Immature natural killer cell (primary cell): ENCODE data around the gene RAB36. TPM values are rescaled to one million over a fixed set of nuclear protein-coding genes. Genes with fewer than 3 reads are reported as not detected.

Experiments
- DNase-seq, 3 donors: peaks; one replicate each; pipeline ENCODE4 v3.0.0; 2022; ENCODE audit warnings: mixed read lengths in 1 of 3
- H3K27ac Mint-ChIP-seq, 6 donors: one replicate each; pipeline ENCODE4 v1.8.0; 2020; ENCODE audit warnings: mixed read lengths in 6 of 6, mild to moderate bottlenecking in 5 of 6, inconsistent platforms in 4 of 6, moderate library complexity in 3 of 6
- H3K27me3 Mint-ChIP-seq, 3 donors: one replicate each; pipeline ENCODE4 v1.8.0; 2020 to 2021; ENCODE audit warnings: low read depth in 3 of 3, mild to moderate bottlenecking in 3 of 3, mixed read lengths in 3 of 3, moderate library complexity in 3 of 3, inconsistent platforms in 1 of 3
- H3K36me3 Mint-ChIP-seq, 3 donors: one replicate each; pipeline ENCODE4 v1.8.0; 2020; ENCODE audit warnings: mixed read lengths in 3 of 3, inconsistent platforms in 2 of 3, mild to moderate bottlenecking in 2 of 3
- H3K4me1 Mint-ChIP-seq, 2 donors: one replicate each; pipeline ENCODE4 v1.8.0; 2020; ENCODE audit warnings: inconsistent platforms in 2 of 2, mild to moderate bottlenecking in 2 of 2, mixed read lengths in 2 of 2, moderate library complexity in 1 of 2
- H3K4me3 Mint-ChIP-seq, 5 donors: one replicate each; pipeline ENCODE4 v1.8.0; 2020; ENCODE audit warnings: mild to moderate bottlenecking in 5 of 5, mixed read lengths in 5 of 5, inconsistent platforms in 3 of 5, moderate library complexity in 3 of 5
- H3K9me3 Mint-ChIP-seq, 6 donors: one replicate each; pipeline ENCODE4 v1.8.0; 2020; ENCODE audit warnings: mild to moderate bottlenecking in 6 of 6, mixed read lengths in 6 of 6, inconsistent platforms in 4 of 6, moderate library complexity in 3 of 6
- polyA plus RNA-seq, 3 donors: library from polyadenylated mRNA; unstranded; fragments of 300-500 nt; fragmentation: Illumina TruSeq; gene quantifications; one replicate each; pipeline ENCODE4 v1.2.3, GENCODE V29; 2021

RAB36 gene
- polyA plus RNA-seq, 3 donors from 2014 or later = 1.8 to 3.7 TPM; not detected in 1

GRCh38 chr22:23113067-23113846 lies 32.0 kb upstream of the RAB36 start:
- Mint-ChIP-seq H3K27ac (peak overlapping the region in 1 of 6 donors; percentile 21), H3K9me3 (no peaks in the 10 kb centered on the region), H3K36me3 (no peaks in the 10 kb centered on the region), H3K4me3 (no peak overlapping the region), H3K27me3 (peaks cover 0 to 3% (median 0%) of the 10 kb centered on the region in 3 donors), H3K4me1 (no peaks in the 10 kb centered on the region)
- no peak for DNase-seq

DNA sequence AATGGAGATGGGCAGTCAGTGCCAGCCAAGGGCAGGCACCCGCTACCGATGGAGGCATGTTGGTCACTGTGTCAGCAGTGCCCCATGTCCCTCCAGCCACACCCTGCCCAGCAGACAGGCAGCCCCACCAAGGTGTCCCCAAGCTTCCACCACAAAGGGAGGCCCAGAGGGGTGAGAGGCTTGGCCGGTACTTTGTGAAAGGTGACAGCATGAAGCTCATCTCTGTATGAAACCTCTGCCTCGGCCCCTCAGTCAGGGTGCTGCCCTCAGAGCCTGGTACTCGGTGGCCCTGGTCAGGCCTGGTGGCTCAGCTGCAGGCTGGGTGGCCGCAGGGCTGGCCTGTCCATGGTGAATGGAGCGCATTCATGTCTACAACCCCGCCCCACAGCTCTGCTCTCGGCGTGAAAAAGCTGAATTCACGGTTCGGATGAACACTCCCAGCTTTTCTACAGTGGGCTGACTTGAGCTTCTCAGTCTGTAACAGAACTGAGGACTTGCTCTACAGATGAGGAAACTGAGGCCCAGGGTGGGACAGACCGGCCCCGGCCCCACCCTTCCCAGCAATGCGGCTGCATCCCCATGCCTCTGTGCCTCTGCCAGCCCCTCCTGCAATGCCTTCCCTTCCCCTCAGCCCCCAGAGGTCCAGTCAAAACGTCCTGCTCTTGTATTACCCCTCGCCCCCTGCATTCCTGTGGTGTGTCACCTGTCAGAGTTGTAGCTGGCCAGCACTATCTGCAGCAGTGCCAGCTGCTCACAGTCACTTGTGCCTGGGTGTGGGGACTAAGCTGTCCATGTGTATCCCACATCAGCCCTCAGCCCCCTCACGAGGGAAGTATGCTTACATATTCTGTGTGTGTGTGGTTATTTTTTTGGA lies 31.2 kb upstream of the RAB36 start:
- Mint-ChIP-seq H3K27me3 (peaks cover 0 to 3% (median 0%) of the 10 kb centered on the region in 3 donors), H3K36me3 (no peaks in the 10 kb centered on the region), H3K27ac (no peak overlapping the region), H3K9me3 (no peaks in the 10 kb centered on the region), H3K4me3 (no peak overlapping the region), H3K4me1 (peaks cover 0 to under 1% of the 10 kb centered on the region in 2 donors)
- DNase-seq = no peak

GRCh38 chr22:23114721-23115020 lies 30.6 kb upstream of the RAB36 start:
- no peak overlapping the region for H3K27ac Mint-ChIP-seq
- peaks cover 0 to 1% (median 0%) of the 10 kb centered on the region in 3 donors for H3K27me3 Mint-ChIP-seq
- H3K4me3 Mint-ChIP-seq = no peak overlapping the region
- DNase-seq = no peak
- H3K4me1 Mint-ChIP-seq = peaks cover 6% of the 10 kb centered on the region in 2 donors
- H3K36me3 Mint-ChIP-seq = no peaks in the 10 kb centered on the region
- H3K9me3 Mint-ChIP-seq = no peaks in the 10 kb centered on the region

DNA sequence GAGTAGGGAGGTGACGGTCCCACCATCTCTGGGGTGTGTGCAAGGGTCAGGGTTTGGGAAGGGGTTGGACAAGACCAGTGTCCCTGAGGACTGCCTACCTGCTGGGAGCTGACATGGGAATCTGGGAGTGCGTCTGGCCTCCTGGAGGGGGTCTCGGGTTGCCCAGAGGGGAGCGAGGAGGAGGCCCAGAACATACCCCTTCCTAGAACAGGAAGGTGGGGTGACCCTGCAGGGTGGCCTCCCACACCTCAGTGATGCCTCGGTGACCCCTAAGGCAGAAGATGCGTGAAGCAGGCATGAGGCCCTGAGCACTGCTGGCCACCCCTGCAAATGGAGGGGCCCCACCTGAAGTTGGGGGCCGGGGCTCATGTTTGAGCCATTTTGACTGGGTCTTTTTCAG lies 29.9 kb upstream of the RAB36 start:
- DNase-seq = no peak
- Mint-ChIP-seq H3K4me1 (peaks cover 10% of the 10 kb centered on the region in 2 donors), H3K27ac (no peak overlapping the region), H3K9me3 (no peaks in the 10 kb centered on the region), H3K4me3 (no peak overlapping the region), H3K36me3 (no peaks in the 10 kb centered on the region), H3K27me3 (peaks cover 0 to 1% (median 0%) of the 10 kb centered on the region in 3 donors)

GRCh38 chr22:23115825-23116494 lies 29.3 kb upstream of the RAB36 start:
- Mint-ChIP-seq H3K9me3 (no peaks in the 10 kb centered on the region), H3K4me1 (peaks cover 10% of the 10 kb centered on the region in 2 donors), H3K27ac (peak overlapping the region in 1 of 6 donors; percentile 34), H3K36me3 (no peaks in the 10 kb centered on the region), H3K27me3 (peaks cover 0 to 1% (median 0%) of the 10 kb centered on the region in 3 donors), H3K4me3 (no peak overlapping the region)
- no peak for DNase-seq

DNA sequence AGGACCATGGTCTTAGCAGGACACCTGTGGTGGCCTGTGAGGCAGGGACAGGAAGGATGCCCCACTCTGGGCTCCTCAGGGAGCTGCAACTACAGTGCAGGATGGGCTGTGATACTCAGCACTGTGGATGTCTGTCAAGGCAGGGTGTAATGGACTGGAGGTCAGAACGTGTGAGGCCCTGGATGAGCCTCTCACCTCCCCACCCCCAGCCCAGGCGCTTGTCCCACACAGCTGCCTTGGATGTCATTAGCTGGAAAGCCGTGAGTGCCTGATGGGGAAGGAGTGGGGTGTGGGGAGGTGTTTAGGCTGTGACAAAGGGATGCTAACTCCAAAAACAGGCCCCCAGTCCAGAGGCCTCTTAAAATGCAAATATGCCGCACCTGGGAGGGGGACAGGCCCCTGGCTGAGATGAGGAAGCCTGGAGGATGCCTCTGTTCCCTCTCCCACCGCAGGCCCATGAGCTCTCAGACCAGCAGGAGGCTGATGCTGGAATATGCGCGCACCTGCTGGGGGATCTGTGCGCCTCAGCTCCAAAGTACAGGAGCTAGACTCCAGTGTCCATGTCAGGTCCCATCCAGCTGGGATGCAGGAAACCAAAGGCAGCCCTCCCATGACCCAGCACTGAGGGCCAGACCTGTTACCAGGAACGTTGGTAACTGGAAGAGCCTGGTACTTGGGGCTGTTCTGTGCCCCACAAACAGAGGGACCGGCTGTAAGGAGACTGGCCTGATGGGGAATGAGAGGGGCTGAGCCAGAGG lies 28.6 kb upstream of the RAB36 start:
- H3K4me1 Mint-ChIP-seq = peaks cover 10% of the 10 kb centered on the region in 2 donors
- H3K27me3 Mint-ChIP-seq = peaks cover 0 to 1% (median 0%) of the 10 kb centered on the region in 3 donors
- no peaks in the 10 kb centered on the region for H3K9me3 Mint-ChIP-seq
- no peak for DNase-seq
- H3K36me3 Mint-ChIP-seq = no peaks in the 10 kb centered on the region
- no peak overlapping the region for H3K27ac Mint-ChIP-seq
- H3K4me3 Mint-ChIP-seq = no peak overlapping the region

DNA sequence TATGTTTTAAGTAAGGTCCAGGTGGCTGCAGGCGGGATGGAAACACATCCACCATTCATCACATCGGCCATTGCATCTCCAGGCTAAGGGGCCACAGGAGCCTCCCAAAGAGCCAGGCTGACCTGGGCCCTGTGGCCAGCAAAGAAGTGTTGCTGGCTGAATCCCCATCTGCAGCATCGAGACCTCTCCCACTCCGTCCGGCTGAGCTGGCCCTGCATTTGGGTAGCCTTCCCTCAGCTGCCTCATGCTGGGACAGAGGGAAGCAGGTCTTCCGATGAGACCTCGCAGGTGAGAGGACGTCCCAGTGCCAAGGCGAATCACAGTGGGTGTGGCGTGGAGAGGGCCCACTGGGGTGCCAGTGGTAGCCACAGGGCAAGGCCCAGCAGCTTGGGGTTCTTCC lies 28.0 kb upstream of the RAB36 start:
- no peak overlapping the region for H3K4me3 Mint-ChIP-seq
- no peak for DNase-seq
- H3K27me3 Mint-ChIP-seq = peaks cover 0 to 1% (median 0%) of the 10 kb centered on the region in 3 donors
- peaks cover 10% of the 10 kb centered on the region in 2 donors for H3K4me1 Mint-ChIP-seq
- H3K36me3 Mint-ChIP-seq = no peaks in the 10 kb centered on the region
- no peak overlapping the region for H3K27ac Mint-ChIP-seq
- H3K9me3 Mint-ChIP-seq = no peaks in the 10 kb centered on the region

DNA sequence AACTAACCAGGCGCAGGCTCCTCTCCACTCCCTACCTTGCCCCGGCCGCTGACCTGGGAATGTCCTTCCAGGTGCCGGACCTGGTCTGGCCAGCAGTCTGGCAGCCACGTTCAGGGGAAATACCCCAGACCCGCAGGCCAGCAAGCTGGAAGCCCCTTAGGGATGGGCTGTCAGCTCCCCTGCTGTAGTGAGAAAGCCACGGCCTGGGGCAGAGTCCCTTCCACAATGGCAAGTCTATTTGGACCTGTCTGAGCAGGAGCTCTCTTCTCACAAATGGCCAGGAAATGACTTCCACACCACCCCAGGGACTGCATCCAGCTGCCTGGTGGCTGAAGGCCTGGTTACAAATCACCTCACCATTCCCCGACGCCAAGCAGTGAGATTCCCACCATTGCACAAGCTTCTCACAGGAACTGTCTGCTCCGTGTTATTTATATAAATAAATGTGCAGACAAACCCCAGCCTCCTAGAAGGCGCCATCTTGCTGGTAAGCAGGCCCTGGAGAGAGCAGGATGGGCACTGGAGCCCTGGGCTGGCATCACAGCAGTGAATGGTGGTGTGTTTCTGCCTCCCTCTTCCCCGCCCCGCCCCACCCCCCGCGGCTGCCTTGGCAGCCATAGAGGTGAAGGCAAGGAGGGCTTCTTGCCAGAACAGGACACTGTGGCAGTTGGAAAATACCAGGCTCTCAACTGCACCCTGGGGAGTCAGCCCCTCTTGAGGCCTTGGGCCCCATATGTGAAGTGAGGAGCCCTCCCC lies 27.2 kb upstream of the RAB36 start:
- no peaks in the 10 kb centered on the region for H3K9me3 Mint-ChIP-seq
- no peak overlapping the region for H3K4me3 Mint-ChIP-seq
- H3K4me1 Mint-ChIP-seq = peaks cover 10% of the 10 kb centered on the region in 2 donors
- H3K27ac Mint-ChIP-seq = peak overlapping the region in 1 of 6 donors; percentile 17
- H3K27me3 Mint-ChIP-seq = peaks cover 0 to 1% (median 0%) of the 10 kb centered on the region in 3 donors
- H3K36me3 Mint-ChIP-seq = peaks cover 0 to 2% (median 2%) of the 10 kb centered on the region in 3 donors
- no peak for DNase-seq

DNA sequence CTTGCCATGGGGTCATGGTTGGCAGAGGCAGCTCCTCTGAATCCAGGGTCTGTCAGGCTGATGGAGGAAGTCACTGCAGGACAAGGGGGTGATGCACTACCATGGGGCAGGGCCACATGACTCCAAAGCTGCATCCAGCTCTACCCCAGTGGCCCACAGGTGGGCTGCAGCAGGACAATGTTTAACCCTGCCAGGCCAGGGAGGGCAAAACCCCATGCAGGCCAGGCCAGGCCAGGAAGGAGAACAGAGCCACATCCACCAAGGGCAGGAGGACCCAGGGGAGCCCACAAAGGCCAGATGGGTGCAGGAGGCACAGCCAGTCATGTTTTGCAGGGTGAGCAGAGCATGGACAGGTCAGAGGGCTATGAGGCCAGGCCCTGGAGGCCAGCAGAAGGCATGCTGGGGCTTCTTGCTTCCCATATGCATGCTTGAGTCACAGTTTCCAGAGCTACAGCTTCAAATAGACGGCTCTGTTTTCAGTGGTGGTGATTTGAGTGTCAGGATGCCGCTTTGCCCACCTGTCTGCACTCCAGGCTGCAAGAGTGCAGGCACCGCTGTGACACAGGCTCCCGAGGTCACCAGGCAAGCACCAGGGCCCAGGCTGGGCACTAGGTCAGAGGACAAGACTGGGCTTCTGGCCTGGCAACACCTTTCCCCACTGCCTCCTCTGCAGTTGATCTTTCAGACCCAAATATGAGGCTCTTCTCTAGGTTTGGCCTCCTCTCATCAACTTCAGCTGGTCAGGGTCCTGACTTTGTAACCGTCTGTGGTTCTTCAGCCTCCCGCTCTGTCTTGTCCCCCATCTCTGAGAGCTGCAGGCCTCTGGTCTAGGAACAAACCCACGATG lies 26.4 kb upstream of the RAB36 start:
- peak overlapping the region; percentile 67 to 94 (median 82) for H3K27ac Mint-ChIP-seq
- peaks cover 10% of the 10 kb centered on the region in 2 donors for H3K4me1 Mint-ChIP-seq
- peaks cover 0 to 7% (median 4%) of the 10 kb centered on the region in 3 donors for H3K36me3 Mint-ChIP-seq
- H3K9me3 Mint-ChIP-seq = no peaks in the 10 kb centered on the region
- H3K27me3 Mint-ChIP-seq = peaks cover 0 to 1% (median 0%) of the 10 kb centered on the region in 3 donors
- H3K4me3 Mint-ChIP-seq = no peak overlapping the region
- no peak for DNase-seq

- H3K9me3 Mint-ChIP-seq = no peaks in the 10 kb centered on the region
- peaks cover 10% of the 10 kb centered on the region in 2 donors for H3K4me1 Mint-ChIP-seq
- H3K36me3 Mint-ChIP-seq = peaks cover 0 to 7% (median 4%) of the 10 kb centered on the region in 3 donors
- peak overlapping the region; percentile 67 to 94 (median 82) for H3K27ac Mint-ChIP-seq
- peaks cover 0 to 3% (median 1%) of the 10 kb centered on the region in 3 donors for H3K27me3 Mint-ChIP-seq
- H3K4me3 Mint-ChIP-seq = peak overlapping the region in 2 of 5 donors; percentile 2 to 20
- peak; percentile 24 to 34 (median 30) for DNase-seq
These were observed 25.5 kb upstream of the RAB36 start for GRCh38 chr22:23119494-23120414.

DNA sequence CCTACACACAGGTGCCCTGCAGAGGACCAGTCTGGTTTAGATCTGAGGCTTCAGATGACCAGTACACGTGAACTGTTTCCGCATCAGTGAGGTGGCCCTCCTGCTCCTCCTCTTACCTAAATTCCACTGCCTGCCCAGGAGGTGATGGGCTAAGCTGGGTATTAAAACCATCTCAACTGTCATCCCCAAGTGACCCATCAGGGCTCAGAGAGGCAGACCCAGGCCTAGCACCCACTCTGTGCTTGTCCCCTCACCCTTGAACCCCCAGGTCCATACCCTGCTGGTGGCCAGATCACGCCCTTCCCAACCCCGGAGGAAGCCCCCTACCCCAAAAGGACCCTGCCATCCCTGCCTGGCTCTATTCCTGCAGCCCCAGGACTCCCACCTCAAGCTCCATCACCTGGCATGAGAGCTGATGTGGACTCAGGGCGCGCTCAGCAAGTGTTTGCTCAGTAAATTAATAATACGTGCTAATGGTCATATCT lies 24.8 kb upstream of the RAB36 start:
- H3K4me3 Mint-ChIP-seq = peak overlapping the region in 1 of 5 donors; percentile 18
- peaks cover 0 to 7% (median 4%) of the 10 kb centered on the region in 3 donors for H3K36me3 Mint-ChIP-seq
- H3K4me1 Mint-ChIP-seq = peaks cover 10% of the 10 kb centered on the region in 2 donors
- no peaks in the 10 kb centered on the region for H3K9me3 Mint-ChIP-seq
- H3K27ac Mint-ChIP-seq = peak overlapping the region in 3 of 6 donors; percentile 68 to 80 (median 76)
- peaks cover 0 to 3% (median 1%) of the 10 kb centered on the region in 3 donors for H3K27me3 Mint-ChIP-seq
- DNase-seq = no peak
